Right atrium auricular region (tissue), 2 donors: ENCODE results near the gene TELO2. TPM values are rescaled to one million over a fixed set of nuclear protein-coding genes. Genes with fewer than 3 reads are reported as not detected.
"Not testable (repeated sequence)": the region's sequence is repeated elsewhere in the genome, so short reads cannot be mapped to it uniquely, and the experiment has no call there.

ENCODE experiments used
- DNase-seq: peaks from one replicate; pipeline ENCODE4 v3.0.0-alpha.2; 2019; ENCODE audit warnings: low spot score
- H3K27ac ChIP-seq, 2 donors: fragments of 200-600 bp; sonication (generic); 1 replicate in 1 of 2; 2 replicates in 1 of 2; pipeline ENCODE4 v1.5.1; 2016 to 2019
- H3K27me3 ChIP-seq, 2 donors: fragments of 200-600 bp; sonication (generic); one replicate each; pipeline versions ENCODE4 v1.5.1 to v1.6.0; 2017 to 2019
- H3K36me3 ChIP-seq: fragments of 200-600 bp; sonication (generic); one replicate; pipeline ENCODE4 v1.5.1; 2016
- H3K4me1 ChIP-seq, 2 donors: fragments of 200-600 bp; sonication (generic); one replicate each; pipeline versions ENCODE4 v1.5.1 to v1.6.0; 2017 to 2019
- H3K4me3 ChIP-seq, 2 donors: fragments of 200-600 bp; sonication (generic); 1 replicate in 1 of 2; 2 replicates in 1 of 2; pipeline ENCODE4 v1.5.1; 2017 to 2019; ENCODE audit warnings: mild to moderate bottlenecking in 1 of 2, moderate library complexity in 1 of 2
- H3K9me3 ChIP-seq, 2 donors: fragments of 200-600 bp; sonication (generic); one replicate each; pipeline ENCODE4 v1.5.1; 2019
- CTCF ChIP-seq, 2 donors: fragments of 200-600 bp; sonication (generic); IDR thresholded peaks; one replicate each; pipeline ENCODE4 v1.5.1; 2019; ENCODE audit warnings: antibody characterized with exemption in 2 of 2
- total RNA-seq, 2 donors: library from RNA; depleted of rRNA; stranded (reverse); fragments of >200 nt; gene quantifications; one replicate each; pipeline ENCODE4 v1.1.0, GENCODE V29; 2016

TELO2 gene
- total RNA-seq, 2 donors from 2014 or later: 11.3 to 11.5 TPM

GRCh38 chr16:1475552-1476114 is 17.5 kb upstream of the TELO2 start:
- Histone ChIP-seq H3K4me3 (peak overlapping the region; percentile 74 to 98), H3K27ac (peak overlapping the region; percentile 84 to 94), H3K9me3 (no peaks in the 10 kb centered on the region), H3K36me3 (no peaks in the 10 kb centered on the region), H3K4me1 (peaks cover 0 to 30% of the 10 kb centered on the region in 2 donors), H3K27me3 (no peaks in the 10 kb centered on the region)
- DNase-seq: no peak
- TF ChIP-seq CTCF (IDR thresholded peaks at IDR 0.05): no peak

GRCh38 chr16:1477033-1477432 is 16.1 kb upstream of the TELO2 start:
- Histone ChIP-seq H3K27ac (no peak overlapping the region), H3K36me3 (no peaks in the 10 kb centered on the region), H3K27me3 (no peaks in the 10 kb centered on the region), H3K9me3 (no peaks in the 10 kb centered on the region), H3K4me1 (peaks cover 0 to 21% of the 10 kb centered on the region in 2 donors), H3K4me3 (no peak overlapping the region)
- no peak for DNase-seq
- TF ChIP-seq CTCF (IDR thresholded peaks at IDR 0.05): no peak

GRCh38 chr16:1478937-1479336 is 14.2 kb upstream of the TELO2 start:
- H3K9me3 ChIP-seq, H3K4me3 ChIP-seq, H3K36me3 ChIP-seq, H3K4me1 ChIP-seq, H3K27ac ChIP-seq, H3K27me3 ChIP-seq, DNase-seq: not testable (repeated sequence)

GRCh38 chr16:1481906-1482835 is 11.0 kb upstream of the TELO2 start:
- TF ChIP-seq CTCF (IDR thresholded peaks at IDR 0.05): no peak
- Histone ChIP-seq H3K4me3 (no peak overlapping the region), H3K36me3 (no peaks in the 10 kb centered on the region), H3K27ac (no peak overlapping the region), H3K4me1 (no peaks in the 10 kb centered on the region), H3K27me3 (no peaks in the 10 kb centered on the region), H3K9me3 (no peaks in the 10 kb centered on the region)
- DNase-seq: no peak

- H3K9me3 ChIP-seq: no peaks in the 10 kb centered on the region
- DNase-seq: no peak
- no peaks in the 10 kb centered on the region for H3K27me3 ChIP-seq
- H3K4me1 ChIP-seq: no peaks in the 10 kb centered on the region
- no peak overlapping the region for H3K4me3 ChIP-seq
- H3K36me3 ChIP-seq: no peaks in the 10 kb centered on the region
- no peak overlapping the region for H3K27ac ChIP-seq
- no peak for TF ChIP-seq CTCF (IDR thresholded peaks at IDR 0.05)
These were observed 7.2 kb upstream of the TELO2 start for GRCh38 chr16:1485847-1486496.
